H9 (cell line): Measurements from ENCODE around the gene INHBB. TPM values are rescaled to one million over a fixed set of nuclear protein-coding genes. Genes with fewer than 3 reads are reported as not detected.

Experiments
- DNase-seq: peaks from one replicate; pipeline ENCODE4 v3.0.0-alpha.2; 2017
- H2AFZ ChIP-seq: one replicate; pipeline ENCODE4 v1.6.1; 2013; ENCODE audit warnings: mild to moderate bottlenecking, low read length, control low read depth, moderate library complexity
- H2AK5ac ChIP-seq: 2 replicates; pipeline ENCODE4 v1.6.1; 2013; ENCODE audit warnings: low read length, control low read depth, mixed read lengths; ENCODE audit not compliant: insufficient read length
- H2BK120ac ChIP-seq: one replicate; pipeline ENCODE4 v1.6.1; 2013; ENCODE audit warnings: low read depth, mild to moderate bottlenecking, low read length, control low read depth, inconsistent platforms; ENCODE audit not compliant: poor library complexity, severe bottlenecking
- H2BK12ac ChIP-seq: 2 replicates; pipeline ENCODE4 v1.6.1; 2013; ENCODE audit warnings: low read length, control low read depth, mixed read lengths, low read depth; ENCODE audit not compliant: insufficient read length
- H2BK15ac ChIP-seq: 2 replicates; pipeline ENCODE4 v1.6.1; 2013; ENCODE audit warnings: low read depth, low read length, control low read depth
- H2BK20ac ChIP-seq: one replicate; pipeline ENCODE4 v1.6.1; 2013; ENCODE audit warnings: low read depth, mild to moderate bottlenecking, low read length, control low read depth, inconsistent platforms; ENCODE audit not compliant: poor library complexity, severe bottlenecking
- H2BK5ac ChIP-seq: 2 replicates; pipeline ENCODE4 v1.6.1; 2013; ENCODE audit warnings: low read length, control low read depth, mixed read lengths; ENCODE audit not compliant: insufficient read length
- H3K14ac ChIP-seq: 2 replicates; pipeline ENCODE4 v1.6.1; 2013; ENCODE audit warnings: low read length, control low read depth; ENCODE audit not compliant: insufficient read depth
- H3K18ac ChIP-seq: 2 replicates; pipeline ENCODE4 v1.6.1; 2013; ENCODE audit warnings: low read depth, mild to moderate bottlenecking, mixed read lengths, low read length, control low read depth; ENCODE audit not compliant: insufficient read length
- H3K23ac ChIP-seq: 2 replicates; pipeline ENCODE4 v1.6.1; 2013; ENCODE audit warnings: low read length, control low read depth, mixed read lengths, low read depth; ENCODE audit not compliant: insufficient read length
- H3K23me2 ChIP-seq: 2 replicates; pipeline ENCODE4 v1.6.1; 2013; ENCODE audit warnings: low read depth, mild to moderate bottlenecking, mixed read lengths, low read length, control low read depth; ENCODE audit not compliant: insufficient read length, poor library complexity, severe bottlenecking
- H3K27ac ChIP-seq: 2 replicates; pipeline ENCODE4 v1.5.1; 2013; ENCODE audit warnings: low read length, control low read depth, mixed read lengths, low read depth; ENCODE audit not compliant: insufficient read length
- H3K27me3 ChIP-seq: 2 replicates; pipeline ENCODE4 v1.6.1; 2013; ENCODE audit warnings: low read length, control low read depth, inconsistent platforms; ENCODE audit not compliant: insufficient read depth
- H3K4ac ChIP-seq: 2 replicates; pipeline ENCODE4 v1.6.1; 2013; ENCODE audit warnings: low read depth, mild to moderate bottlenecking, control low read depth, inconsistent platforms, low read length, moderate library complexity
- H3K4me1 ChIP-seq: 2 replicates; pipeline ENCODE4 v1.6.1; 2013; ENCODE audit warnings: low read length, control low read depth, inconsistent platforms; ENCODE audit not compliant: insufficient read depth
- H3K4me2 ChIP-seq: 2 replicates; pipeline ENCODE4 v1.6.1; 2013; ENCODE audit warnings: low read length, control low read depth, mixed read lengths; ENCODE audit not compliant: insufficient read length, insufficient read depth
- H3K56ac ChIP-seq: 2 replicates; pipeline ENCODE4 v1.6.1; 2013; ENCODE audit warnings: low read depth, mild to moderate bottlenecking, mixed read lengths, low read length, control low read depth; ENCODE audit not compliant: insufficient read length
- H3K79me1 ChIP-seq: 2 replicates; pipeline ENCODE4 v1.6.1; 2013; ENCODE audit warnings: low read depth, mild to moderate bottlenecking, moderate library complexity, low read length, control low read depth, inconsistent platforms; ENCODE audit not compliant: insufficient read depth, poor library complexity, severe bottlenecking
- H3K79me2 ChIP-seq: 2 replicates; pipeline ENCODE4 v1.6.1; 2013; ENCODE audit warnings: low read length, control low read depth, inconsistent platforms; ENCODE audit not compliant: insufficient read depth
- H3K9ac ChIP-seq: 2 replicates; pipeline ENCODE4 v1.6.1; 2013; ENCODE audit warnings: low read length, control low read depth, mixed read lengths; ENCODE audit not compliant: insufficient read length; ENCODE audit errors: extremely low read depth
- H3K9me3 ChIP-seq: one replicate; pipeline ENCODE4 v1.6.1; 2013; ENCODE audit warnings: low read depth, low read length, inconsistent platforms; ENCODE audit not compliant: control insufficient read depth
- H3T11ph ChIP-seq: one replicate; pipeline ENCODE4 v1.6.1; 2013; ENCODE audit warnings: mild to moderate bottlenecking, low read length, control low read depth, inconsistent platforms
- H4K20me1 ChIP-seq: one replicate; pipeline ENCODE4 v1.6.1; 2013; ENCODE audit not compliant: control insufficient read depth, insufficient read length, insufficient read depth
- H4K5ac ChIP-seq: 2 replicates; pipeline ENCODE4 v1.6.1; 2013; ENCODE audit warnings: low read depth, mild to moderate bottlenecking, mixed read lengths, low read length, control low read depth; ENCODE audit not compliant: insufficient read length
- H4K8ac ChIP-seq: replicated peaks from 2 replicates; pipeline ENCODE4 v1.6.1; 2013; ENCODE audit warnings: low read length, control low read depth, mixed read lengths, low read depth; ENCODE audit not compliant: insufficient read length
- H4K91ac ChIP-seq: 2 replicates; pipeline ENCODE4 v1.6.1; 2013; ENCODE audit warnings: low read depth, mild to moderate bottlenecking, moderate library complexity, mixed read lengths, low read length, control low read depth; ENCODE audit not compliant: insufficient read length
- H3K27ac Mint-ChIP-seq, 3 experiments: 2 replicates in 2 of 3; 3 replicates in 1 of 3; pipeline ENCODE4 v1.8.0; 2020 to 2021; ENCODE audit warnings: mixed read lengths in 3 of 3, mild to moderate bottlenecking in 1 of 3, moderate library complexity in 1 of 3
- H3K27me3 Mint-ChIP-seq: 2 replicates; pipeline ENCODE4 v1.8.0; 2021; ENCODE audit warnings: low read depth, mild to moderate bottlenecking, moderate library complexity, mixed read lengths
- H3K36me3 Mint-ChIP-seq, 3 experiments: 2 replicates in 2 of 3; 3 replicates in 1 of 3; pipeline ENCODE4 v1.8.0; 2020 to 2021; ENCODE audit warnings: low read depth in 3 of 3, mixed read lengths in 3 of 3; ENCODE audit not compliant: insufficient read depth in 1 of 3
- H3K4me1 Mint-ChIP-seq, 2 experiments: 2 replicates each; pipeline ENCODE4 v1.8.0; 2020; ENCODE audit warnings: mixed read lengths in 2 of 2
- H3K4me3 Mint-ChIP-seq, 2 experiments: 2 replicates in 1 of 2; 3 replicates in 1 of 2; pipeline ENCODE4 v1.8.0; 2020 to 2021; ENCODE audit warnings: mild to moderate bottlenecking in 2 of 2, mixed read lengths in 2 of 2, moderate library complexity in 1 of 2
- H3K9me3 Mint-ChIP-seq, 2 experiments: 2 replicates in 1 of 2; 3 replicates in 1 of 2; pipeline ENCODE4 v1.8.0; 2020; ENCODE audit warnings: mild to moderate bottlenecking in 2 of 2, mixed read lengths in 2 of 2, moderate library complexity in 1 of 2
- WGBS: extraction: QIAGEN DNeasy Blood & Tissue Kit; methylation state at CpG from one replicate; pipeline ENCODE4 v1.1.7; 2013; ENCODE audit warnings: missing lambda C conversion rate, low lambda C conversion rate, mixed read lengths; ENCODE audit not compliant: insufficient read length; ENCODE audit errors: extremely low coverage; 5-methylcytosine and 5-hydroxymethylcytosine counted together
- total RNA-seq: library from RNA; stranded (reverse); gene quantifications from 2 replicates; pipeline ENCODE4 v1.2.1, GENCODE V29; 2021
- TF ChIP-seq, protein P1 (sequence below): fragments of 200-600 bp; sonication (generic); conservative IDR thresholded peaks from 3 replicates; pipeline ENCODE4 v1.8.0; 2021; ENCODE audit warnings: antibody characterized with exemption, mild to moderate bottlenecking

The INHBB gene
- total RNA-seq, 1 experiment from 2014 or later, result 0.13 TPM

DNA sequence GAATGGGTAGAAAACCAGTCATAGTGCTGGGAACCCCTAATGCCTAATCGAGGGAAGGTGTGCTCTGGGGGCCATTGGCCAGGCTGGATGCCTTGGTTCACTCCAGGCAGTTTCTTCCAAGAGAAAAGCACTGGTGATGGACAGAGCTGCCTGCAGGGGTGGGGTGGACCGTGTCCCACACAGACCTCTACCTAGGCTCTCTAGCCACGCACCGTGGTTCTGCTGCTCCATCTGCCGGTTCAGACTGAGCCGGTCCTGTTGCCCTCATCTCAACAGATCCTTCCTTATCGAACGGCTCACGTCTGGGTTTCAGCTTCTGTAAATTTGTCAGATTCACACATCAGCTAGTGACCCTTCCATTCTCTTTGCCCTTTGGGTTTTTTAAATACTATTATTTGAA lies 46.9 kb upstream of the INHBB start:
- H3K4me1 Mint-ChIP-seq, result peaks cover 18 to 19% of the 10 kb centered on the region in 2 experiments
- H3K27me3 Mint-ChIP-seq, result peaks cover 11% of the 10 kb centered on the region
- peaks cover 0 to 9% (median 5%) of the 10 kb centered on the region in 3 experiments; a peak in 4 of 7 replicates for H3K36me3 Mint-ChIP-seq
- TF ChIP-seq, protein P1, sequence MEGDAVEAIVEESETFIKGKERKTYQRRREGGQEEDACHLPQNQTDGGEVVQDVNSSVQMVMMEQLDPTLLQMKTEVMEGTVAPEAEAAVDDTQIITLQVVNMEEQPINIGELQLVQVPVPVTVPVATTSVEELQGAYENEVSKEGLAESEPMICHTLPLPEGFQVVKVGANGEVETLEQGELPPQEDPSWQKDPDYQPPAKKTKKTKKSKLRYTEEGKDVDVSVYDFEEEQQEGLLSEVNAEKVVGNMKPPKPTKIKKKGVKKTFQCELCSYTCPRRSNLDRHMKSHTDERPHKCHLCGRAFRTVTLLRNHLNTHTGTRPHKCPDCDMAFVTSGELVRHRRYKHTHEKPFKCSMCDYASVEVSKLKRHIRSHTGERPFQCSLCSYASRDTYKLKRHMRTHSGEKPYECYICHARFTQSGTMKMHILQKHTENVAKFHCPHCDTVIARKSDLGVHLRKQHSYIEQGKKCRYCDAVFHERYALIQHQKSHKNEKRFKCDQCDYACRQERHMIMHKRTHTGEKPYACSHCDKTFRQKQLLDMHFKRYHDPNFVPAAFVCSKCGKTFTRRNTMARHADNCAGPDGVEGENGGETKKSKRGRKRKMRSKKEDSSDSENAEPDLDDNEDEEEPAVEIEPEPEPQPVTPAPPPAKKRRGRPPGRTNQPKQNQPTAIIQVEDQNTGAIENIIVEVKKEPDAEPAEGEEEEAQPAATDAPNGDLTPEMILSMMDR, result peak; percentile 55
- H3K4me3 Mint-ChIP-seq, result no peak overlapping the region
- Histone ChIP-seq H3K9me3 (no peaks in the 10 kb centered on the region), H3K4me2 (no peak overlapping the region), H3K27ac (no peak overlapping the region), H3K27me3 (no peaks in the 10 kb centered on the region), H4K5ac (no peak overlapping the region), H3K14ac (no peak overlapping the region), H3K4ac (no peak overlapping the region), H2BK15ac (no peak overlapping the region), H3K23ac (no peak overlapping the region), H2BK12ac (no peak overlapping the region), H2AK5ac (no peak overlapping the region), H4K20me1 (no peaks in the 10 kb centered on the region), H3T11ph (no peak overlapping the region), H2AFZ (no peak overlapping the region), H3K56ac (no peak overlapping the region), H4K91ac (no peak overlapping the region), H3K79me2 (no peaks in the 10 kb centered on the region), H3K23me2 (no peaks in the 10 kb centered on the region), H3K79me1 (no peaks in the 10 kb centered on the region), H3K4me1 (no peaks in the 10 kb centered on the region), H2BK5ac (no peak overlapping the region), H2BK20ac (no peak overlapping the region), H3K9ac (no peak overlapping the region), H4K8ac (no peak overlapping the region), H3K18ac (no peak overlapping the region), H2BK120ac (no peak overlapping the region)
- WGBS, result no CpG with 5 or more reads among the region's 9 CpGs
- no peak overlapping the region for H3K27ac Mint-ChIP-seq
- no peaks in the 10 kb centered on the region for H3K9me3 Mint-ChIP-seq
- DNase-seq, result no peak
